OCI-LY7 (cell line): ENCODE data around the gene SESN3. TPM values are rescaled to one million over a fixed set of nuclear protein-coding genes. Genes with fewer than 3 reads are reported as not detected.
"Not testable (repeated sequence)": the region's sequence is repeated elsewhere in the genome, so short reads cannot be mapped to it uniquely, and the experiment has no call there.

Experiments used
- BruUV-seq: library from RNA; stranded (reverse); fragments of 400-500 nt; replicated peaks from 2 replicates; lab custom pipeline; 2021; lab: Mats Ljungman, UMichigan
- CTCF ChIA-PET: fragments of 300-600 bp; sonication (Branson Sonifier 250); formaldehyde crosslinking; loops from one replicate; lab custom pipeline; 2022; ENCODE audit warnings: antibody characterized with exemption; ENCODE audit not compliant: unreplicated experiment; lab: Charles Lee
- POLR2A ChIA-PET: fragments of 300-600 bp; sonication (Branson Sonifier 250); formaldehyde crosslinking; loops from one replicate; lab custom pipeline; 2022; ENCODE audit warnings: antibody characterized with exemption; lab: Charles Lee
- DNase-seq: peaks from one replicate; pipeline ENCODE4 v3.0.0-alpha.2; 2015; ENCODE audit warnings: low spot score
- H2AFZ ChIP-seq: fragments of 200-600 bp; sonication (generic), shearing (Covaris generic); 2 replicates; pipeline ENCODE4 v1.6.1; 2014; ENCODE audit warnings: mild to moderate bottlenecking, antibody characterized with exemption, low read length, moderate library complexity
- H3K27ac ChIP-seq: fragments of 200-600 bp; sonication (generic); 2 replicates; pipeline ENCODE4 v1.5.1; 2014; ENCODE audit warnings: mixed run types, low read depth, mild to moderate bottlenecking, moderate library complexity, low read length, inconsistent platforms; ENCODE audit not compliant: poor library complexity, severe bottlenecking
- H3K36me3 ChIP-seq: fragments of 200-600 bp; sonication (generic); 2 replicates; pipeline ENCODE4 v1.6.1; 2014; ENCODE audit warnings: mild to moderate bottlenecking, antibody characterized with exemption, low read length, moderate library complexity, mixed read lengths; ENCODE audit not compliant: insufficient read depth
- H3K4me1 ChIP-seq: fragments of 200-600 bp; sonication (generic); 2 replicates; pipeline ENCODE4 v1.5.1; 2014; ENCODE audit warnings: mild to moderate bottlenecking, low read length; ENCODE audit not compliant: insufficient read depth, poor library complexity, severe bottlenecking
- H3K4me2 ChIP-seq: fragments of 200-600 bp; sonication (generic); 2 replicates; pipeline ENCODE4 v1.6.1; 2014; ENCODE audit warnings: mild to moderate bottlenecking, low read length
- H3K4me3 ChIP-seq: fragments of 200-600 bp; sonication (generic); 2 replicates; pipeline ENCODE4 v1.5.1; 2014; ENCODE audit warnings: mild to moderate bottlenecking, low read depth, low read length; ENCODE audit not compliant: poor library complexity, severe bottlenecking
- H3K79me2 ChIP-seq: fragments of 200-600 bp; sonication (generic); 2 replicates; pipeline ENCODE4 v1.6.1; 2016; ENCODE audit warnings: low read depth, mild to moderate bottlenecking, low read length, moderate library complexity, mixed read lengths; ENCODE audit not compliant: insufficient read depth
- H3K9me2 ChIP-seq: fragments of 200-600 bp; sonication (generic); 2 replicates; pipeline ENCODE4 v1.6.1; 2016; ENCODE audit warnings: mild to moderate bottlenecking, low read length, mixed read lengths; ENCODE audit not compliant: insufficient read depth
- H3K9me3 ChIP-seq: fragments of 200-600 bp; sonication (generic); 2 replicates; pipeline ENCODE4 v1.6.1; 2014; ENCODE audit warnings: mild to moderate bottlenecking, mixed run types, low read length, mixed read lengths
- H4K20me1 ChIP-seq: fragments of 200-600 bp; sonication (generic); 2 replicates; pipeline ENCODE4 v1.6.1; 2014; ENCODE audit warnings: mild to moderate bottlenecking, antibody characterized with exemption, low read length, moderate library complexity, mixed read lengths; ENCODE audit not compliant: insufficient read depth
- CTCF ChIP-seq: fragments of 200-600 bp; sonication (generic); conservative IDR thresholded peaks from 2 replicates; pipeline ENCODE4 v1.5.1; 2014; ENCODE audit warnings: mild to moderate bottlenecking, antibody characterized with exemption, low read length, moderate library complexity, mixed read lengths
- EZH2phosphoT487 ChIP-seq: fragments of 200-600 bp; sonication (generic); IDR thresholded peaks from 2 replicates; pipeline ENCODE4 v1.6.1; 2018; ENCODE audit warnings: low read depth, borderline replicate concordance, mild to moderate bottlenecking, mixed run types, antibody characterized with exemption, low read length, moderate library complexity, mixed read lengths
- intact Hi-C: fragments of 100-400 bp; cut with micrococcal nuclease; formaldehyde crosslinking; loops from one replicate; pipeline ENCODE4 v1.10.0; 2022; ENCODE audit not compliant: unreplicated experiment
- total RNA-seq, 2 experiments: library from RNA; depleted of rRNA in 1 of 2; stranded (reverse); fragments of >200 nt in 1 of 2; shearing (Covaris generic) in 1 of 2; gene quantifications; 2 replicates each; pipeline ENCODE4 v1.2.3, GENCODE V29; 2014 to 2022

The SESN3 gene
- total RNA-seq, 2 experiments from 2014 or later: 4.4 to 9.6 TPM

- Histone ChIP-seq H3K4me3 (no peak overlapping the region), H3K36me3 (no peaks in the 10 kb centered on the region; the same call in 1 of the 2 replicates), H4K20me1 (no peaks in the 10 kb centered on the region), H3K9me3 (peaks cover 4% of the 10 kb centered on the region; the same call in 1 of the 2 replicates), H3K4me2 (no peak overlapping the region), H3K9me2 (no peaks in the 10 kb centered on the region), H3K27ac (no peak overlapping the region), H3K4me1 (no peaks in the 10 kb centered on the region), H3K79me2 (no peaks in the 10 kb centered on the region), H2AFZ (no peak overlapping the region)
- ChIA-PET POLR2A (interaction anchor here (0.8 to 2.3 kb wide), 2 partner anchors 10 to 17 kb away, joined by 3 to 6 read pairs; no protein-coding TSS in a partner anchor), CTCF (no interaction called here)
- no peak for DNase-seq
- TF ChIP-seq CTCF (no peak), EZH2phosphoT487 (no peak)
- no TSS peak for BruUV-seq
- intact Hi-C loops: no loop called here
These were observed 11.4 kb downstream of the SESN3 start for GRCh38 chr11:95219599-95219998.

- H4K20me1 ChIP-seq: 0 out of 2 replicates have a peak, but pooled peaks cover 4% of the 10 kb centered on the region
- POLR2A ChIA-PET: interaction anchor here (1.2 to 2.3 kb wide), 3 partner anchors 11 to 35 kb away, joined by 4 to 6 read pairs (median 4); no protein-coding TSS in a partner anchor
- H3K4me3 ChIP-seq: no peak overlapping the region
- no peak overlapping the region for H3K27ac ChIP-seq
- no peak for DNase-seq
- peaks cover 8% of the 10 kb centered on the region for H3K4me1 ChIP-seq
- intact Hi-C loops: no loop called here
- H3K36me3 ChIP-seq: no peaks in the 10 kb centered on the region
- no peaks in the 10 kb centered on the region for H3K79me2 ChIP-seq
- TF ChIP-seq CTCF: no peak
- TF ChIP-seq EZH2phosphoT487: no peak
- H3K9me3 ChIP-seq: no peaks in the 10 kb centered on the region
- CTCF ChIA-PET: no interaction called here
- no TSS peak for BruUV-seq
- no peak overlapping the region for H3K4me2 ChIP-seq
- no peaks in the 10 kb centered on the region for H3K9me2 ChIP-seq
- no peak overlapping the region for H2AFZ ChIP-seq
These were observed 12.9 kb downstream of the SESN3 start for GRCh38 chr11:95218149-95218548.

GRCh38 chr11:95212609-95213008 lies 18.4 kb downstream of the SESN3 start:
- Histone ChIP-seq H3K79me2 (no peaks in the 10 kb centered on the region), H2AFZ (no peak overlapping the region), H3K9me3 (no peaks in the 10 kb centered on the region), H3K4me3 (no peak overlapping the region), H4K20me1 (0 out of 2 replicates have a peak, but pooled peaks cover 4% of the 10 kb centered on the region), H3K4me1 (peaks cover 8% of the 10 kb centered on the region), H3K9me2 (no peaks in the 10 kb centered on the region), H3K36me3 (no peaks in the 10 kb centered on the region), H3K27ac (no peak overlapping the region), H3K4me2 (no peak overlapping the region)
- ChIA-PET CTCF (no interaction called here), POLR2A (interaction anchor here (0.6 to 3.7 kb wide), 9 partner anchors 8 to 1464 kb away, joined by 3 to 36 read pairs (median 5); partner anchors contain the start of gene SESN3)
- TF ChIP-seq CTCF (no peak), EZH2phosphoT487 (no peak)
- BruUV-seq: no TSS peak
- no peak for DNase-seq
- intact Hi-C loops: no loop called here

- H3K4me2 ChIP-seq, H3K27ac ChIP-seq, H4K20me1 ChIP-seq, H3K9me2 ChIP-seq, BruUV-seq, H2AFZ ChIP-seq, CTCF ChIA-PET, H3K79me2 ChIP-seq, intact Hi-C loops, H3K9me3 ChIP-seq, H3K36me3 ChIP-seq, H3K4me3 ChIP-seq, H3K4me1 ChIP-seq, DNase-seq: not testable (repeated sequence)
- POLR2A ChIA-PET: interaction anchor here (0.7 kb wide), 1 partner anchor 11 kb away, joined by 4 read pairs; no protein-coding TSS in a partner anchor
These were observed 21.5 kb downstream of the SESN3 start for GRCh38 chr11:95209535-95209934.
